Astrocyte of the spinal cord (primary cell): Measurements from ENCODE around the gene UNC80.

Source experiments
- DNase-seq: peaks from one replicate; pipeline ENCODE4 v3.0.0; 2011; ENCODE audit warnings: low read depth, low spot score
- H3K4me3 ChIP-seq: 2 replicates; pipeline ENCODE4 v1.5.1; 2011; ENCODE audit warnings: low read depth, mild to moderate bottlenecking, low read length, moderate library complexity
- in situ Hi-C: cut with HindIII; loops from 2 replicates; pipeline ENCODE4 v1.10.0; 2017; ENCODE audit warnings: low sequenced_read_pairs
- TF ChIP-seq, protein P1 (sequence below): IDR thresholded peaks from 2 replicates; pipeline ENCODE4 v1.5.1; 2012; ENCODE audit warnings: low read depth, mild to moderate bottlenecking, low read length, inconsistent platforms

The UNC80 gene

DNA sequence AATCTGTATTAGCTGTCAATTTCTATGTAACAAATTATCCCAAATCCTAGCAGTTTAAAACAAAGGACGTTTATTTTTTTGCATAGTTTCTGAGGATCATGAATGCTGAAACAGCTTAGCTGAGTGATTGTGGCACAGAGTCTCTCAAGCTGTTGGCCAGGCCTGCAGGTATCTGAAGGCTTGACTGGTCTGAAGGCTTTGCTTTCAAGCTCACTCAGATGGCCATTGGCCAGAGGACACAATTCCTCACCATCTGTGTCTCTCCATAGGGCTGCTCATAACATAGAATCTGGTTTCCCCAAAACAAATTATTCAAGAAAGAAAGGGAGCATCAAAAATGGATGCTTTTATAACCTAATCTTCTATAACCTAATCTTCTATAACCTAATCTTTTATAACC is 33.7 kb downstream of the UNC80 start:
- H3K4me3 ChIP-seq: no peak overlapping the region
- in situ Hi-C loops: no loop called here
- DNase-seq: no peak
- TF ChIP-seq, protein P1, sequence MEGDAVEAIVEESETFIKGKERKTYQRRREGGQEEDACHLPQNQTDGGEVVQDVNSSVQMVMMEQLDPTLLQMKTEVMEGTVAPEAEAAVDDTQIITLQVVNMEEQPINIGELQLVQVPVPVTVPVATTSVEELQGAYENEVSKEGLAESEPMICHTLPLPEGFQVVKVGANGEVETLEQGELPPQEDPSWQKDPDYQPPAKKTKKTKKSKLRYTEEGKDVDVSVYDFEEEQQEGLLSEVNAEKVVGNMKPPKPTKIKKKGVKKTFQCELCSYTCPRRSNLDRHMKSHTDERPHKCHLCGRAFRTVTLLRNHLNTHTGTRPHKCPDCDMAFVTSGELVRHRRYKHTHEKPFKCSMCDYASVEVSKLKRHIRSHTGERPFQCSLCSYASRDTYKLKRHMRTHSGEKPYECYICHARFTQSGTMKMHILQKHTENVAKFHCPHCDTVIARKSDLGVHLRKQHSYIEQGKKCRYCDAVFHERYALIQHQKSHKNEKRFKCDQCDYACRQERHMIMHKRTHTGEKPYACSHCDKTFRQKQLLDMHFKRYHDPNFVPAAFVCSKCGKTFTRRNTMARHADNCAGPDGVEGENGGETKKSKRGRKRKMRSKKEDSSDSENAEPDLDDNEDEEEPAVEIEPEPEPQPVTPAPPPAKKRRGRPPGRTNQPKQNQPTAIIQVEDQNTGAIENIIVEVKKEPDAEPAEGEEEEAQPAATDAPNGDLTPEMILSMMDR: no peak

DNA sequence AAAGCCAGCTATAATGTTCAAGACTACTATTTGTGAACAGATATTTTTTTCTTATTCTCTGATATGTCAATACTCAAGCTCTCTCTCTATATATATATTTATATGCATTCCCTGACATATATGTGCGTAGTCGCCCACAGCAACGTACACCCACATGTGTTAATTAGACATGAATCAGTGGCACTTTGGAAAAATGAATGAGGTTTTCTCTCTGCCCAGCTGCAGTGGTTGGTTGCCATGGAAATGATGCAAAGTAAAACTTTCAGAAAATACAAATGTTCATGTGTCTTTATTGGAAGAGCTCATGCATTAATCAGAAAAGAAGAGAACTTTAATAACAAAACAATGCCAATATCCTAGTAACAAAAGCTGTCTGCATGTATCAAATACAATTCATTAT is 34.7 kb downstream of the UNC80 start:
- TF ChIP-seq, protein P1: no peak
- H3K4me3 ChIP-seq: no peak overlapping the region
- DNase-seq: no peak
- in situ Hi-C loops: no loop called here

DNA sequence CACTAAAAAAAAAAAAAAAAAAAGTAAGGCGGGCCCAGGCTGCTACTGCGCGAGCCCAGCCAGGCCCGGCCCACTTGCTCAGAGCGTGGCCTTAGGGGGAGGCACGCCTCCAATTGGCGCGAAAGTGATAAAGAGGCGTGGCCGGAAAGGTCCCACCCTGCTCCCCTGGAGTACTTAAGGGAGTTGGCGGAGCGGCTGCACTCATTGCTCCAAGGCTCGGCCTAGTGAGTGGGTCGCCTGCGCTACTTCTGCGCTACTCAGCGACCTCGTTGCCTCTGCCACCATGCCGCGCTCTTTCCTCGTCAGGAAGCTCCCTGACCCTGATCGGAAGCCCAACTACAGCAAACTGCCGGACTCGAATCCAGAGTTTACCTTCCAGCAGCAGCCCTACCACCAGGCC is 36.9 kb downstream of the UNC80 start:
- in situ Hi-C loops: no loop called here
- H3K4me3 ChIP-seq: no peak overlapping the region
- DNase-seq: no peak
- TF ChIP-seq, protein P1: no peak

DNA sequence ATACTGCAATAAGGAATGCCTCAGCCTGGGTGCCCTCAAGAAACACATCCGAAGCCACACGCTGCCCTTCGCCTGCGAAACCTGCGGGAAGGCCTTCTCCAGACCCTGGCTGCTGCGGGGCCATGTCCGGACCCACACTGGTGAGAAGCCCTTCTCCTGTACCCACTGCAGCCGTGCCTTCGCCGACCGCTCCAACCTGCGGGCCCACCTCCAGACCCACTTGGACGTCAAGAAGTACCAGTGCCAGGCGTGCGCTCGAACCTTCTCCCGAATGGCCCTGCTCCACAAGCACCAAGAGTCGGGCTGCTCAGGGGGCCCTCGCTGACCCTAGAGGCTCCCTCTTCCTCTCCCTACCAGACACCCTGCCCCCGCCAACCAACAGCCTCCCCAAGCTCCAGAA is 37.6 kb downstream of the UNC80 start:
- DNase-seq: no peak
- TF ChIP-seq, protein P1: no peak
- H3K4me3 ChIP-seq: no peak overlapping the region
- in situ Hi-C loops: no loop called here

DNA sequence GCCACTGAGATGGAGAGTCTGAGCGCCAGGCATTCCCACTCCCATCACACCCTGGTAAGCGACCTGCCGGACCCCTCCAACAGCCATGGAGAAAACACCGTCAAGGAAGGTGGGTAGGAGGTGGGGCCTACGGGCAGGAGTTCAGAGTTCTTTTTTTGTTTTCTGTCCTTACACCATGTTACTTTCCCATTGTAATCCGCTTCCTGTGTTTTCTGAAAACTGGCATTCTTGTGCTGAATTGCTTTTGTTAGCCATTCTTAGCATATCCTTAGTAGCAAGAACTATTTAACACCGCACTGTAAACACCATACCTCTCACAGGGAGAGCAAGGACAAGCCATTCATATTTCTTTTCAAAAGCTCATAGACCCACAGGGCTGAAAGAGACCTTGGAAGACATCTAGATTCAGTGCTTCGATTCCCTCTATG is 46.2 kb downstream of the UNC80 start:
- no peak for DNase-seq
- H3K4me3 ChIP-seq: no peak overlapping the region
- in situ Hi-C loops: no loop called here
- TF ChIP-seq, protein P1: no peak

DNA sequence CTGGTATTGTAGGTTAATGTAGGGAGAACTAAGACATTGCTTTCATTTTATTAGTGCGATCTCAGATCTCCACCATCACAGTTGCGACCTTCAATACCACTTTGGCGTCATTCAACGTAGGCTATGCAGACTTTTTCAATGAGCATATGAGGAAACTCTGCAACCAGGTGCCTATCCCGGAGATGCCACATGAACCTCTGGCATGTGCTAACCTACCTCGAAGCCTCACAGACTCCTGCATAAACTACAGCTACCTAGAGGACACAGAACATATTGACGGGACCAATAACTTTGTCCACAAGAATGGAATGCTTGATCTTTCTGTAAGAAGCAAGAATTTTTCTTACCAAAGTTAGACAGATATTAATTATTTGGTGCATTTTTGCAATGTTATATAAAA is 47.3 kb downstream of the UNC80 start:
- in situ Hi-C loops: no loop called here
- no peak overlapping the region for H3K4me3 ChIP-seq
- TF ChIP-seq, protein P1: no peak
- DNase-seq: no peak

DNA sequence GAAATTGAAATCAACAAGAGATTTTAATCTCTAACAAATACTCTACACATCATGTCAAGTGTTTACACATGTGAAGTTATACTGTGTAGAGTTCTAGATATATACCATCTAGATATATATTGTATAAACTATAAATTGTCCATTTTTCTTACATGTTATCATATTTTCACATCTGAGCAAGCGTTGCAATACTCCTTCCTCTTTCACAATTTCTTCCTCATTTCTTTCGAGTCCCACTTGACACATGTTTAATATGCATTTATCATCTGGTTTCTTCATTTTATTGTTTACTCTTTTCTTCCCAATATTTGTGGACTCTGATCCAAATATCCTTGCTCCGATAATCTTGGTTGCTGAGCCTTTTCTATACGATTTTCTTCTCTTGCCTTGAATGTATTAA is 50.2 kb downstream of the UNC80 start:
- TF ChIP-seq, protein P1: no peak
- no peak for DNase-seq
- in situ Hi-C loops: no loop called here
- H3K4me3 ChIP-seq: no peak overlapping the region
